Fibroblast of lung (primary cell): ENCODE data around the gene JAZF1. TPM values are rescaled to one million over a fixed set of nuclear protein-coding genes. Genes with fewer than 3 reads are reported as not detected.
A peak's percentile ranks its signal among the peaks of the same experiment; 100 is the strongest.

Experiments
- DNase-seq, 2 donors: peaks; one replicate each; pipeline versions ENCODE4 v3.0.0 to v3.0.0-alpha.2; 2010; ENCODE audit warnings: low read depth in 2 of 2
- H2AFZ ChIP-seq: 2 replicates; pipeline ENCODE4 v1.5.1; 2012; ENCODE audit warnings: low read length, control low read depth, inconsistent platforms
- H3K27ac ChIP-seq: 2 replicates; pipeline ENCODE4 v1.5.1; 2011; ENCODE audit warnings: low read length, control low read depth; ENCODE audit not compliant: insufficient read depth
- H3K27me3 ChIP-seq: 2 replicates; pipeline ENCODE4 v1.5.1; 2011; ENCODE audit warnings: mild to moderate bottlenecking, low read length; ENCODE audit not compliant: control insufficient read depth, insufficient read depth
- H3K36me3 ChIP-seq: 2 replicates; pipeline ENCODE4 v1.5.1; 2011; ENCODE audit warnings: low read length; ENCODE audit not compliant: control insufficient read depth, insufficient read depth
- H3K4me1 ChIP-seq: 2 replicates; pipeline ENCODE4 v1.5.1; 2011; ENCODE audit warnings: low read length; ENCODE audit not compliant: control insufficient read depth, insufficient read depth; ENCODE audit errors: extremely low read depth
- H3K4me2 ChIP-seq: 2 replicates; pipeline ENCODE4 v1.5.1; 2011; ENCODE audit warnings: low read length, control low read depth; ENCODE audit not compliant: insufficient read depth; ENCODE audit errors: extremely low read depth
- H3K4me3 ChIP-seq, 4 experiments: fragments of 200-600 bp in 1 of 4; sonication (generic) in 1 of 4; replicated peaks in 1 of 4; 2 replicates each; pipeline ENCODE4 v1.5.1; 2011 to 2016; ENCODE audit warnings: low read length in 4 of 4, low read depth in 3 of 4, mild to moderate bottlenecking in 3 of 4, control low read depth in 2 of 4, inconsistent platforms in 1 of 4, mixed read lengths in 1 of 4; ENCODE audit not compliant: insufficient read depth in 1 of 4; ENCODE audit errors: control extremely low read depth in 1 of 4
- H3K79me2 ChIP-seq: 2 replicates; pipeline ENCODE4 v1.5.1; 2012; ENCODE audit warnings: mild to moderate bottlenecking, low read length, inconsistent platforms; ENCODE audit not compliant: control insufficient read depth, insufficient read depth
- H3K9ac ChIP-seq: 2 replicates; pipeline ENCODE4 v1.5.1; 2011; ENCODE audit warnings: mild to moderate bottlenecking, low read length, control low read depth; ENCODE audit not compliant: insufficient read depth
- H3K9me3 ChIP-seq: 2 replicates; pipeline ENCODE4 v1.5.1; 2012; ENCODE audit warnings: low read depth, low read length; ENCODE audit not compliant: control insufficient read depth, insufficient read depth
- H4K20me1 ChIP-seq: 2 replicates; pipeline ENCODE4 v1.5.1; 2011; ENCODE audit warnings: low read length; ENCODE audit not compliant: control insufficient read depth, insufficient read depth; ENCODE audit errors: extremely low read depth
- CTCF ChIP-seq, 2 donors: IDR thresholded peaks in 1 of 2; conservative IDR thresholded peaks in 1 of 2; 1 replicate in 1 of 2; 2 replicates in 1 of 2; pipeline ENCODE4 v1.5.1; 2011 to 2012; ENCODE audit warnings: low read length in 2 of 2, control low read depth in 1 of 2, inconsistent platforms in 1 of 2, low read depth in 1 of 2, mild to moderate bottlenecking in 1 of 2
- EZH2 ChIP-seq: IDR thresholded peaks from 2 replicates; pipeline ENCODE4 v1.5.1; 2012; ENCODE audit warnings: low read length, control low read depth, mild to moderate bottlenecking; ENCODE audit errors: missing control alignments
- polyA plus RNA-seq, 2 donors: library from polyadenylated mRNA; depleted of rRNA in 1 of 2; stranded (reverse) in 1 of 2; unstranded in 1 of 2; fragments of >200 nt; gene quantifications; 2 replicates each; pipeline ENCODE4 v1.2.1, GENCODE V29; 2011 to 2012; ENCODE audit warnings: missing spikeins in 1 of 2
- total RNA-seq: library from RNA; depleted of rRNA; stranded (reverse); fragments of >200 nt; gene quantifications from 2 replicates; pipeline ENCODE4 v1.2.1, GENCODE V29; 2014

Gene JAZF1
- total and polyA plus RNA-seq, 2 donors (not counting 1 experiment from before 2014, with no cell fraction given) = 9.1 to 9.3 TPM

- H2AFZ ChIP-seq = no peak overlapping the region
- H3K9me3 ChIP-seq = no peaks in the 10 kb centered on the region
- H3K4me2 ChIP-seq = peak overlapping the region; percentile 90
- H3K9ac ChIP-seq = no peak overlapping the region
- H3K4me3 ChIP-seq = peak overlapping the region in 1 of 4 experiments; percentile 5
- H4K20me1 ChIP-seq = no peaks in the 10 kb centered on the region
- no peaks in the 10 kb centered on the region for H3K36me3 ChIP-seq
- H3K27ac ChIP-seq = peak overlapping the region; percentile 71
- no peaks in the 10 kb centered on the region for H3K79me2 ChIP-seq
- TF ChIP-seq EZH2 = no peak
- no peak for TF ChIP-seq CTCF (conservative IDR thresholded peaks at IDR 0.05 in 1 of 2, IDR thresholded peaks at IDR 0.05 in 1 of 2; ENCODE audit: low read depth in 1 of 2, low read length in 2 of 2)
- no peaks in the 10 kb centered on the region for H3K27me3 ChIP-seq
- DNase-seq = peak in 1 of 2 donors; percentile 53
- H3K4me1 ChIP-seq = peaks cover 19% of the 10 kb centered on the region
Measured at GRCh38 chr7:28036696-28037095, 143.9 kb downstream of the JAZF1 start.

GRCh38 chr7:28033386-28033785 lies 147.2 kb downstream of the JAZF1 start:
- TF ChIP-seq CTCF (conservative IDR thresholded peaks at IDR 0.05 in 1 of 2, IDR thresholded peaks at IDR 0.05 in 1 of 2; ENCODE audit: low read depth in 1 of 2, low read length in 2 of 2) (no peak), EZH2 (no peak)
- no peaks in the 10 kb centered on the region for H3K27me3 ChIP-seq
- peaks cover 16% of the 10 kb centered on the region for H3K4me1 ChIP-seq
- no peak overlapping the region for H3K4me3 ChIP-seq
- no peak overlapping the region for H3K27ac ChIP-seq
- no peaks in the 10 kb centered on the region for H3K36me3 ChIP-seq
- no peaks in the 10 kb centered on the region for H3K9me3 ChIP-seq
- no peaks in the 10 kb centered on the region for H3K79me2 ChIP-seq
- H3K9ac ChIP-seq = no peak overlapping the region
- no peak for DNase-seq
- no peak overlapping the region for H3K4me2 ChIP-seq
- no peaks in the 10 kb centered on the region for H4K20me1 ChIP-seq
- no peak overlapping the region for H2AFZ ChIP-seq

- H3K4me1 ChIP-seq = peaks cover 16% of the 10 kb centered on the region
- TF ChIP-seq EZH2 (no peak), CTCF (conservative IDR thresholded peaks at IDR 0.05 in 1 of 2, IDR thresholded peaks at IDR 0.05 in 1 of 2; ENCODE audit: low read depth in 1 of 2, low read length in 2 of 2) (no peak)
- DNase-seq = no peak
Measured at GRCh38 chr7:28032738-28033380, 147.7 kb downstream of the JAZF1 start.

More at GRCh38 chr7:28032738-28033380, 147.7 kb downstream of the JAZF1 start:
- Histone ChIP-seq H3K4me3 (no peak overlapping the region), H3K36me3 (no peaks in the 10 kb centered on the region), H4K20me1 (no peaks in the 10 kb centered on the region), H2AFZ (no peak overlapping the region), H3K9me3 (no peaks in the 10 kb centered on the region), H3K79me2 (no peaks in the 10 kb centered on the region), H3K9ac (no peak overlapping the region), H3K27me3 (no peaks in the 10 kb centered on the region), H3K4me2 (no peak overlapping the region), H3K27ac (no peak overlapping the region)
